Astrocyte (in vitro differentiated cells and primary cell): ENCODE measurements around the gene SKA1. TPM values are rescaled to one million over a fixed set of nuclear protein-coding genes. Genes with fewer than 3 reads are reported as not detected.
"Not testable (repeated sequence)": the region's sequence is repeated elsewhere in the genome, so short reads cannot be mapped to it uniquely, and the experiment has no call there.

Source experiments
- DNase-seq: peaks from one replicate; pipeline ENCODE4 v3.0.0-alpha.2; 2010; ENCODE audit warnings: low read depth
- FAIRE-seq: peaks from 2 replicates; lab custom pipeline; 2011; peaks lifted over from hg19 to GRCh38; lab: Jason Lieb, UNC
- H2AFZ ChIP-seq: 2 replicates; pipeline ENCODE4 v1.6.0; 2012; ENCODE audit warnings: low read depth, low read length, inconsistent platforms
- H3K27ac ChIP-seq: 2 replicates; pipeline ENCODE4 v1.5.1; 2011; ENCODE audit warnings: low read depth, low read length, inconsistent platforms
- H3K27me3 ChIP-seq: 2 replicates; pipeline ENCODE4 v1.6.0; 2011; ENCODE audit warnings: low read length, inconsistent platforms; ENCODE audit not compliant: insufficient read depth
- H3K36me3 ChIP-seq: 2 replicates; pipeline ENCODE4 v1.5.1; 2011; ENCODE audit warnings: low read length, inconsistent platforms; ENCODE audit not compliant: insufficient read depth
- H3K4me1 ChIP-seq: 2 replicates; pipeline ENCODE4 v1.5.1; 2011; ENCODE audit warnings: low read length, inconsistent platforms; ENCODE audit not compliant: insufficient read depth
- H3K4me2 ChIP-seq: 2 replicates; pipeline ENCODE4 v1.6.0; 2012; ENCODE audit warnings: low read length, inconsistent platforms
- H3K4me3 ChIP-seq: 2 replicates; pipeline ENCODE4 v1.5.1; 2011; ENCODE audit warnings: low read depth, mild to moderate bottlenecking, low read length, inconsistent platforms; ENCODE audit not compliant: insufficient read depth
- H3K79me2 ChIP-seq: 2 replicates; pipeline ENCODE4 v1.6.0; 2012; ENCODE audit warnings: mild to moderate bottlenecking, low read length, inconsistent platforms; ENCODE audit not compliant: insufficient read depth
- H3K9ac ChIP-seq: 2 replicates; pipeline ENCODE4 v1.6.0; 2012; ENCODE audit warnings: mild to moderate bottlenecking, low read length, inconsistent platforms
- H3K9me3 ChIP-seq: 2 replicates; pipeline ENCODE4 v1.5.1; 2012; ENCODE audit warnings: low read depth, mild to moderate bottlenecking, low read length, inconsistent platforms; ENCODE audit not compliant: insufficient read depth
- H4K20me1 ChIP-seq: 2 replicates; pipeline ENCODE4 v1.6.0; 2012; ENCODE audit warnings: low read length, inconsistent platforms; ENCODE audit not compliant: insufficient read depth
- H3K27ac Mint-ChIP-seq: one replicate; pipeline ENCODE4 v1.8.0; 2021; ENCODE audit warnings: mild to moderate bottlenecking, mixed read lengths; ENCODE audit not compliant: unreplicated experiment
- H3K27me3 Mint-ChIP-seq: one replicate; pipeline ENCODE4 v1.8.0; 2021; ENCODE audit warnings: low read depth, mixed read lengths; ENCODE audit not compliant: unreplicated experiment
- H3K36me3 Mint-ChIP-seq: one replicate; pipeline ENCODE4 v1.8.0; 2021; ENCODE audit warnings: low read depth, mixed read lengths; ENCODE audit not compliant: unreplicated experiment
- H3K4me1 Mint-ChIP-seq: one replicate; pipeline ENCODE4 v1.8.0; 2021; ENCODE audit warnings: low read depth, mixed read lengths; ENCODE audit not compliant: unreplicated experiment
- H3K4me3 Mint-ChIP-seq: one replicate; pipeline ENCODE4 v1.8.0; 2021; ENCODE audit warnings: mild to moderate bottlenecking, moderate library complexity, mixed read lengths; ENCODE audit not compliant: unreplicated experiment
- H3K9me3 Mint-ChIP-seq: one replicate; pipeline ENCODE4 v1.8.0; 2021; ENCODE audit warnings: mild to moderate bottlenecking, mixed read lengths; ENCODE audit not compliant: unreplicated experiment
- EZH2 ChIP-seq: IDR thresholded peaks from 2 replicates; pipeline ENCODE4 v1.6.1; 2012; ENCODE audit warnings: mild to moderate bottlenecking, low read length, inconsistent platforms; ENCODE audit not compliant: insufficient read depth
- total RNA-seq: library from RNA; stranded (reverse); gene quantifications from 2 replicates; pipeline ENCODE4 v1.2.1, GENCODE V29; 2021
- TF ChIP-seq, protein P1 (sequence below): IDR thresholded peaks from 2 replicates; pipeline ENCODE4 v1.5.1; 2011; ENCODE audit warnings: low read depth, mild to moderate bottlenecking, inconsistent platforms, low read length, moderate library complexity; ENCODE audit not compliant: insufficient read depth

The SKA1 gene
- total RNA-seq, 1 donor from 2014 or later = 2.6 TPM

DNA sequence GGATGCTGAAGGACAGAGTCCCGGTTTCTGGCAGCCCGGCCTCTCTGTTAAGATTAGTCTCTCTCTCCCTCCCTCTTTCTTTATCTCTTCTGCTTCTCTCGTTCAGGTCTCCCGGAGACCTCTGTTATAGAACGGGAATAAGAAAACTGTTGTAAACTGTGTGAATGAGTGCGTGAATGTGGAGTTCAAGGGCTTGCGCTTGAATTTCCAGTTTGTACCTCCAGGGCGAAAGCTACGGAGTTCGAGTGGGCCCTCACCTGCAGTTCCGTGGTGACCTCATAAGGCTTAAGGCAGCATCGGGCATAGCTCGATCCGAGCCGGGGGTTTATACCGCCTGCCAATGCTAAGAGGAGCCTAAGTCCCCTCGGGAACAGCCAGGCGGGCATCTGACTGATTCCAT is 26.4 kb downstream of the SKA1 start:
- Mint-ChIP-seq H3K27ac (no peak overlapping the region), H3K4me1 (no peaks in the 10 kb centered on the region), H3K36me3 (no peaks in the 10 kb centered on the region), H3K9me3 (no peaks in the 10 kb centered on the region), H3K4me3 (no peak overlapping the region), H3K27me3 (peaks cover 37% of the 10 kb centered on the region)
- Histone ChIP-seq H4K20me1 (no peaks in the 10 kb centered on the region), H3K79me2 (no peaks in the 10 kb centered on the region), H3K4me3 (no peak overlapping the region), H3K4me2 (no peak overlapping the region), H3K9me3 (no peaks in the 10 kb centered on the region), H2AFZ (no peak overlapping the region), H3K27me3 (peaks cover 13% of the 10 kb centered on the region), H3K27ac (no peak overlapping the region), H3K4me1 (no peaks in the 10 kb centered on the region), H3K9ac (no peak overlapping the region), H3K36me3 (no peaks in the 10 kb centered on the region)
- TF ChIP-seq EZH2 = no peak
- TF ChIP-seq, protein P1, sequence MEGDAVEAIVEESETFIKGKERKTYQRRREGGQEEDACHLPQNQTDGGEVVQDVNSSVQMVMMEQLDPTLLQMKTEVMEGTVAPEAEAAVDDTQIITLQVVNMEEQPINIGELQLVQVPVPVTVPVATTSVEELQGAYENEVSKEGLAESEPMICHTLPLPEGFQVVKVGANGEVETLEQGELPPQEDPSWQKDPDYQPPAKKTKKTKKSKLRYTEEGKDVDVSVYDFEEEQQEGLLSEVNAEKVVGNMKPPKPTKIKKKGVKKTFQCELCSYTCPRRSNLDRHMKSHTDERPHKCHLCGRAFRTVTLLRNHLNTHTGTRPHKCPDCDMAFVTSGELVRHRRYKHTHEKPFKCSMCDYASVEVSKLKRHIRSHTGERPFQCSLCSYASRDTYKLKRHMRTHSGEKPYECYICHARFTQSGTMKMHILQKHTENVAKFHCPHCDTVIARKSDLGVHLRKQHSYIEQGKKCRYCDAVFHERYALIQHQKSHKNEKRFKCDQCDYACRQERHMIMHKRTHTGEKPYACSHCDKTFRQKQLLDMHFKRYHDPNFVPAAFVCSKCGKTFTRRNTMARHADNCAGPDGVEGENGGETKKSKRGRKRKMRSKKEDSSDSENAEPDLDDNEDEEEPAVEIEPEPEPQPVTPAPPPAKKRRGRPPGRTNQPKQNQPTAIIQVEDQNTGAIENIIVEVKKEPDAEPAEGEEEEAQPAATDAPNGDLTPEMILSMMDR = no peak
- no peak for DNase-seq
- FAIRE-seq = no peak

DNA sequence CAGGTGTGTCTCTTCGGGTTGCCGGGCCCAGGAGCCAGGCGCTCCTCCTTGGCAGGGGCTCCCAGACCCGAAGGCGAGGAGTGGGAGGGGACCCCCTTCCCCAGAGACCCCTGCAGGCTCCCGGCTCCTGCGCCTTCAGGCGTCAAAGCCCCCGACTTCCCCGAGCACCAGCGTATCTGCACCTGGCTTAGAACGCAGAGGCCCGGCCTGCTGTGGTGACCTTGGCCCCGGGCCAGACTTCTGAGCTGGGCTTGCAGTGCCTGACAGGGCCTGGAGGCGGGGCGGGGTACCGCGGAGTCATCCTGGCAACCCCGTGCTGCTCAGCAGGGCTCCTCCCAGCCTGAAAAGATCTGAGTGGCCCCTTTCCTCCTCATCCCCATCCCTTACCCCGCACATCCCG is 27.0 kb downstream of the SKA1 start:
- no peak overlapping the region for H3K4me3 ChIP-seq
- H3K4me1 Mint-ChIP-seq = no peaks in the 10 kb centered on the region

DNA sequence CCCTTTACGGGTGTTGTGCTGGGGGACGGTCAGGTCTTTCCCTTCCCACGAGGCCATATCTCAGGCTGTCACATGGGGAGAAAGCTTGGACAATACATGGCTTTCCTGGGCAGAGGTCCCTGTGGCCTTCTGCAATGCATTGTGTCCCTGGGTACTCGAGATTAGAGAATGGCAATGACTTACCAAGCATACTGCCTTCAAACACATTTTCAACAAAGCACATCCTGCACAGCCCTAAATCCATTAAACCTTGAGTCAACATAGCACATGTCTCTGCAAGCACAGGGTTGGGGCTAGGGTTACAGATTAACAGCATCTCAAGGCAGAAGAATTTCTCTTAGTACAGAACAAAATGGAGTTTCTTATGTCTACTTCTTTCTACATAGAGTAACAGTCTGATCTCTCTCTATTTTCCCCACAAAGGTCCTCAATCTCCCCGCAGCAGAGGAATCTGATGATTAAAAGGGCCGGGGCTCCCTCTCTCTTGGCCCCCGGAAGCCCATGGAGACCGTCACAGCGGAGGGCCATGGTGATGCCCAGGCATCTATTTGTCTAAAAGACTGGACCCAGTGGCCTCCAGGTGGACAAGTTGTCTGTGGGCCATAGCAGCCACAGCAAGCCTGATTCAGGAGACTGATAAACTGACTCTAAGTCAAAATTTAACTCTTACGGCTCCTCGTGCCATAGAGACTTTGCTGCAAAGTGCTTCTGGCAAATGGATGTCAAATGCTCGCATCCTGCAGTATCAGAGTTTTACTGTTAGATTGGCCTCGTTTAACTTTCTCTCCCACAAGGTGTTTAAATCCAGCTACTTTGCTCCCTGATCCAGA is 30.1 kb downstream of the SKA1 start:
- not testable (repeated sequence) for H4K20me1 ChIP-seq, FAIRE-seq, H3K9me3 Mint-ChIP-seq, H3K4me3 ChIP-seq, H3K79me2 ChIP-seq, H3K4me3 Mint-ChIP-seq, H3K27ac Mint-ChIP-seq, H3K4me1 ChIP-seq, H3K36me3 Mint-ChIP-seq, H3K27ac ChIP-seq, H3K4me1 Mint-ChIP-seq, H3K36me3 ChIP-seq, H3K9me3 ChIP-seq, DNase-seq, H2AFZ ChIP-seq, H3K9ac ChIP-seq, H3K4me2 ChIP-seq
- peaks cover 21% of the 10 kb centered on the region for H3K27me3 ChIP-seq
- H3K27me3 Mint-ChIP-seq = peaks cover 39% of the 10 kb centered on the region

More for the DNA sequence above, 27.0 kb downstream of the SKA1 start:
- TF ChIP-seq EZH2 = peak; percentile 41
- TF ChIP-seq, protein P1 = no peak
- Mint-ChIP-seq H3K27me3 (peaks cover 37% of the 10 kb centered on the region), H3K27ac (no peak overlapping the region), H3K9me3 (no peaks in the 10 kb centered on the region), H3K36me3 (no peaks in the 10 kb centered on the region), H3K4me3 (no peak overlapping the region)
- no peak overlapping the region for H3K27ac ChIP-seq
- H3K4me1 ChIP-seq = no peaks in the 10 kb centered on the region
- no peaks in the 10 kb centered on the region for H3K79me2 ChIP-seq
- H2AFZ ChIP-seq = no peak overlapping the region
- H3K4me2 ChIP-seq = no peak overlapping the region
- H3K9ac ChIP-seq = no peak overlapping the region
- H3K9me3 ChIP-seq = no peaks in the 10 kb centered on the region
- FAIRE-seq (no peak), DNase-seq (peak; percentile 2)
- peaks cover 15% of the 10 kb centered on the region for H3K27me3 ChIP-seq
- H4K20me1 ChIP-seq = no peaks in the 10 kb centered on the region
- H3K36me3 ChIP-seq = no peaks in the 10 kb centered on the region
